Lower leg skin (tissue), 3 donors: ENCODE results near the gene C6orf136.

Experiments used
- POLR2A ChIP-seq, 2 donors: fragments of 450-650 bp; IDR thresholded peaks; one replicate each; pipeline ENCODE4 v1.6.1; 2016 to 2017; ENCODE audit warnings: antibody characterized with exemption in 2 of 2, mild to moderate bottlenecking in 1 of 2, moderate library complexity in 1 of 2
- TF ChIP-seq, protein P1 (sequence below), 3 donors: fragments of 450-650 bp; IDR thresholded peaks; one replicate each; pipeline ENCODE4 v1.5.1; 2016; ENCODE audit warnings: antibody characterized with exemption in 3 of 3, mild to moderate bottlenecking in 3 of 3, moderate library complexity in 2 of 3

DNA sequence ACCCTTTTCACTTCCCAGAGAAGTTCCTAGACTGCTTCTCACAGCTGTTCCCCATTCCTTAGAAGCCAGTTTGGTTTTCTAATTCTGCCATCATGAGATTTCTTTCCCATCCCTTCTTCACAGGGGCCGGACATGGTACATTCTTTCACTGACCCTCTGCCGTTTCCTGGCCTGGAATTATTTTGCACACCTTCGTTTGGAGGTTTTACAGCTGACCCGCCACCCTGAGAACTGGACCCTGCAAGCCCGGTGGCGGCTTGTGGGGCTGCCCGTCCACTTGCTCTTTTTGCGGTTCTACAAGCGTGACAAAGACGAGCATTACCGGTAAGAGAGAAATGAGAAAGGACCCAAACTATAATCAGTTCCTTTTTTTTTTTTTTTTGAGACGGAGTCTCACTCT, 4.2 kb downstream of the C6orf136 start:
- TF ChIP-seq POLR2A (IDR thresholded peaks at IDR 0.05): no peak
- TF ChIP-seq, protein P1, sequence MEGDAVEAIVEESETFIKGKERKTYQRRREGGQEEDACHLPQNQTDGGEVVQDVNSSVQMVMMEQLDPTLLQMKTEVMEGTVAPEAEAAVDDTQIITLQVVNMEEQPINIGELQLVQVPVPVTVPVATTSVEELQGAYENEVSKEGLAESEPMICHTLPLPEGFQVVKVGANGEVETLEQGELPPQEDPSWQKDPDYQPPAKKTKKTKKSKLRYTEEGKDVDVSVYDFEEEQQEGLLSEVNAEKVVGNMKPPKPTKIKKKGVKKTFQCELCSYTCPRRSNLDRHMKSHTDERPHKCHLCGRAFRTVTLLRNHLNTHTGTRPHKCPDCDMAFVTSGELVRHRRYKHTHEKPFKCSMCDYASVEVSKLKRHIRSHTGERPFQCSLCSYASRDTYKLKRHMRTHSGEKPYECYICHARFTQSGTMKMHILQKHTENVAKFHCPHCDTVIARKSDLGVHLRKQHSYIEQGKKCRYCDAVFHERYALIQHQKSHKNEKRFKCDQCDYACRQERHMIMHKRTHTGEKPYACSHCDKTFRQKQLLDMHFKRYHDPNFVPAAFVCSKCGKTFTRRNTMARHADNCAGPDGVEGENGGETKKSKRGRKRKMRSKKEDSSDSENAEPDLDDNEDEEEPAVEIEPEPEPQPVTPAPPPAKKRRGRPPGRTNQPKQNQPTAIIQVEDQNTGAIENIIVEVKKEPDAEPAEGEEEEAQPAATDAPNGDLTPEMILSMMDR (IDR thresholded peaks at IDR 0.05): no peak
